Spleen (tissue), 11 donors: ENCODE data around the gene YEATS2. TPM values are rescaled to one million over a fixed set of nuclear protein-coding genes. Genes with fewer than 3 reads are reported as not detected.
A peak's percentile ranks its signal among the peaks of the same experiment; 100 is the strongest.

Experiments
- DNase-seq: peaks from one replicate; pipeline ENCODE4 v3.0.0-alpha.2; 2020
- H3K27ac ChIP-seq, 8 donors: fragments of 200-600 bp; sonication (generic) in 7 of 8; 1 replicate in 4 of 8; 2 replicates in 4 of 8; pipeline versions ENCODE4 v1.5.0 to v1.8.0; 2016 to 2021; ENCODE audit warnings: inconsistent platforms in 4 of 8, mild to moderate bottlenecking in 4 of 8, moderate library complexity in 1 of 8
- H3K27me3 ChIP-seq, 7 donors: fragments of 200-600 bp; sonication (generic) in 6 of 7; replicated peaks in 1 of 7; 1 replicate in 4 of 7; 2 replicates in 3 of 7; pipeline versions ENCODE4 v1.5.0 to v1.8.0; 2016 to 2021; ENCODE audit warnings: inconsistent platforms in 3 of 7, mild to moderate bottlenecking in 1 of 7
- H3K36me3 ChIP-seq, 6 donors: fragments of 200-600 bp; sonication (generic) in 5 of 6; 1 replicate in 4 of 6; 2 replicates in 2 of 6; pipeline versions ENCODE4 v1.5.0 to v1.8.0; 2016 to 2021; ENCODE audit warnings: inconsistent platforms in 2 of 6
- H3K4me1 ChIP-seq, 6 donors: fragments of 200-600 bp; sonication (generic) in 5 of 6; 1 replicate in 3 of 6; 2 replicates in 3 of 6; pipeline versions ENCODE4 v1.5.0 to v1.8.0; 2016 to 2021; ENCODE audit warnings: inconsistent platforms in 3 of 6
- H3K4me3 ChIP-seq, 8 donors: fragments of 200-600 bp; sonication (generic) in 7 of 8; 1 replicate in 4 of 8; 2 replicates in 4 of 8; pipeline versions ENCODE4 v1.5.0 to v1.8.0; 2016 to 2021; ENCODE audit warnings: inconsistent platforms in 4 of 8, mild to moderate bottlenecking in 4 of 8, moderate library complexity in 2 of 8
- H3K9me3 ChIP-seq, 8 donors: fragments of 200-600 bp; sonication (generic) in 7 of 8; 1 replicate in 4 of 8; 2 replicates in 4 of 8; pipeline versions ENCODE4 v1.5.0 to v1.8.0; 2016 to 2021; ENCODE audit warnings: inconsistent platforms in 4 of 8
- CTCF ChIP-seq, 11 experiments: fragments of 200-600 bp in 7 of 11; fragments of 450-650 bp in 4 of 11; sonication (generic) in 4 of 11; IDR thresholded peaks in 8 of 11; conservative IDR thresholded peaks in 3 of 11; 1 replicate in 7 of 11; 2 replicates in 4 of 11; pipeline versions ENCODE4 v1.4.0 to v1.8.0; 2016 to 2021; ENCODE audit warnings: antibody characterized with exemption in 11 of 11, inconsistent platforms in 4 of 11, mild to moderate bottlenecking in 1 of 11
- POLR2A ChIP-seq, 3 donors: fragments of 450-650 bp; IDR thresholded peaks; one replicate each; pipeline ENCODE4 v1.5.1; 2017; ENCODE audit warnings: antibody characterized with exemption in 3 of 3, mild to moderate bottlenecking in 1 of 3
- POLR2AphosphoS5 ChIP-seq, 3 donors: sonication (generic); formaldehyde crosslinking; IDR thresholded peaks; one replicate each; pipeline ENCODE4 v1.5.1; 2017; ENCODE audit warnings: antibody characterized with exemption in 3 of 3
- whole genome bisulfite sequencing, 5 donors: extraction: QIAGEN DNeasy Blood & Tissue Kit in 3 of 5; methylation state at CpG; one replicate each; pipeline versions ENCODE4 v1.1.5 to v1.1.7; 2013 to 2018; 5-methylcytosine and 5-hydroxymethylcytosine counted together
- intact Hi-C: fragments of 100-400 bp; cut with DNase I; formaldehyde crosslinking; loops from one replicate; pipeline ENCODE4 v1.15.0; 2023; ENCODE audit warnings: low total_unique reads
- polyA plus RNA-seq, 3 donors: library from polyadenylated mRNA; stranded (reverse); fragments of 200-250 nt; gene quantifications; one replicate each; pipeline ENCODE4 v1.2.1, GENCODE V29; 2013
- total RNA-seq, 7 donors: library from RNA; depleted of rRNA in 3 of 7; stranded (reverse); fragments of >200 nt in 3 of 7; fragmentation: NEBNext Ultra II Directional in 4 of 7; extraction: Animal tissue kit (Norgen Biotek cat#: 25700) in 4 of 7; gene quantifications; one replicate each; pipeline versions ENCODE4 v1.1.0 to v1.2.1, GENCODE V29; 2016 to 2021
- donor health status: healthy with polysubstance abuse.
- donor health status: DM: no; HTN: no; CAD: no; lungs with moderate emphysema.
- donor health status: DM: no; HTN: no; CAD: no.
- donor health status: Bipolar disorder and iron deficiency.
- donor health status: healthy.
- donor health status: DM: no; HTN: no; CAD: no.
- donor health status: DM: yes; HTN: yes; CAD: no.

YEATS2 gene
- total and polyA plus RNA-seq, 10 donors = 4.6 to 33.5 (median 24.9) TPM

- no peaks in the 10 kb centered on the region for H3K4me1 ChIP-seq
- no peak overlapping the region for H3K4me3 ChIP-seq
- peak; percentile 37 for DNase-seq
- H3K9me3 ChIP-seq = no peaks in the 10 kb centered on the region
- peaks cover 0 to 84% (median 44%) of the 10 kb centered on the region in 6 donors for H3K36me3 ChIP-seq
- no peak overlapping the region for H3K27ac ChIP-seq
- TF ChIP-seq CTCF (IDR thresholded peaks at IDR 0.05 in 8 of 11, conservative IDR thresholded peaks at IDR 0.05 in 3 of 11) (no peak), POLR2A (IDR thresholded peaks at IDR 0.05) (no peak), POLR2AphosphoS5 (IDR thresholded peaks at IDR 0.05) (no peak)
- no peaks in the 10 kb centered on the region for H3K27me3 ChIP-seq
- 88 to 94% (median 91%) methylated on average over 8 of the region's 8 CpGs for WGBS, 5 donors
- intact Hi-C loops = no loop called here
Measured at GRCh38 chr3:183812761-183813445, 115.3 kb downstream of the YEATS2 start.

- Histone ChIP-seq H3K27ac (no peak overlapping the region), H3K36me3 (peaks cover 0 to 71% (median 31%) of the 10 kb centered on the region in 6 donors), H3K4me1 (no peaks in the 10 kb centered on the region), H3K27me3 (no peaks in the 10 kb centered on the region), H3K9me3 (no peaks in the 10 kb centered on the region), H3K4me3 (no peak overlapping the region)
- intact Hi-C loops = no loop called here
- no peak for DNase-seq
- WGBS, 5 donors = 49 to 95% (median 88%) methylated on average over 1 of the region's 1 CpG
- TF ChIP-seq CTCF (IDR thresholded peaks at IDR 0.05 in 8 of 11, conservative IDR thresholded peaks at IDR 0.05 in 3 of 11) (no peak), POLR2AphosphoS5 (IDR thresholded peaks at IDR 0.05) (no peak), POLR2A (IDR thresholded peaks at IDR 0.05) (no peak)
Measured at GRCh38 chr3:183814240-183814639, 116.6 kb downstream of the YEATS2 start.

GRCh38 chr3:183815563-183815940 is 118.0 kb downstream of the YEATS2 start:
- Histone ChIP-seq H3K4me3 (no peak overlapping the region), H3K36me3 (peaks cover 0 to 58% (median 19%) of the 10 kb centered on the region in 6 donors), H3K4me1 (no peaks in the 10 kb centered on the region), H3K27ac (peak overlapping the region in 3 of 8 donors; percentile 22 to 38 (median 38)), H3K9me3 (no peaks in the 10 kb centered on the region), H3K27me3 (no peaks in the 10 kb centered on the region)
- intact Hi-C loops = no loop called here
- 71 to 80% (median 75%) methylated on average over 9 of the region's 9 CpGs for WGBS, 5 donors
- DNase-seq = peak; percentile 47
- TF ChIP-seq POLR2A (IDR thresholded peaks at IDR 0.05) (no peak), CTCF (IDR thresholded peaks at IDR 0.05 in 8 of 11, conservative IDR thresholded peaks at IDR 0.05 in 3 of 11) (no peak), POLR2AphosphoS5 (IDR thresholded peaks at IDR 0.05) (no peak)

- peak; percentile 64 for DNase-seq
- Histone ChIP-seq H3K9me3 (no peaks in the 10 kb centered on the region), H3K36me3 (peaks cover 0 to 53% (median 14%) of the 10 kb centered on the region in 6 donors), H3K4me3 (no peak overlapping the region), H3K4me1 (no peaks in the 10 kb centered on the region), H3K27me3 (no peaks in the 10 kb centered on the region), H3K27ac (peak overlapping the region in 3 of 8 donors; percentile 22 to 38 (median 38))
- WGBS, 5 donors = 74 to 84% (median 80%) methylated on average over 12 of the region's 12 CpGs
- intact Hi-C loops = no loop called here
- TF ChIP-seq POLR2A (IDR thresholded peaks at IDR 0.05) (no peak), POLR2AphosphoS5 (IDR thresholded peaks at IDR 0.05) (no peak), CTCF (IDR thresholded peaks at IDR 0.05 in 8 of 11, conservative IDR thresholded peaks at IDR 0.05 in 3 of 11) (no peak)
Measured at GRCh38 chr3:183815951-183816475, 118.4 kb downstream of the YEATS2 start.
